ENCODE data around the gene ACBD6. TPM values are rescaled to one million over a fixed set of nuclear protein-coding genes. Genes with fewer than 3 reads are reported as not detected.

ACBD6 gene
- total RNA-seq, 1 donor from 2014 or later, result 57.5 TPM

DNA sequence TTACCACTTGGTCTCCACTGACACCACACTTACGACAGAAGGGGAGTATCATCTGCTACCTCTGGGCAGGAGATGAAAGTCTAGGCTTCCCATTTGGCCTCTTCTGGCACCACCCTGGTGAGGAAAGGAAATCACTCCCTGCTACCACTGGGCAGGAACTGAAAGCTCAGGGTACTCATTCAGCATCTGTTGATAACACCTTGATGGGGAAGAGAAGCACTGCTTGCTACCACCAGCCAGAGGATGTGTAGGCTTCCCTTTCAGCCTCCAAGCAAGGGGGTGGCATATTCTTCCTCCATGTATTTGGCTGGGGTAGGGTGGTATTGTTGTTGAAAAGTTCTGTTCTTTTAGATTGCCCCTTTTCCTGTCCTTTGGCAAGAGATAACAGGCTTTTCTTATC, 115.0 kb downstream of the ACBD6 start:
- H3K4me3 Mint-ChIP-seq (ENCODE audit: unreplicated experiment), result no peak overlapping the region
- peaks cover 39% of the 10 kb centered on the region for H3K36me3 Mint-ChIP-seq (ENCODE audit: unreplicated experiment)
- H3K4me1 Mint-ChIP-seq (ENCODE audit: unreplicated experiment), result no peaks in the 10 kb centered on the region
- H3K9me3 Mint-ChIP-seq (ENCODE audit: unreplicated experiment), result peaks cover 41% of the 10 kb centered on the region
- no peak for DNase-seq (ENCODE audit: extremely low spot score, unreplicated experiment)
- H3K27ac Mint-ChIP-seq (ENCODE audit: unreplicated experiment), result no peak overlapping the region
- TF ChIP-seq, protein P1, sequence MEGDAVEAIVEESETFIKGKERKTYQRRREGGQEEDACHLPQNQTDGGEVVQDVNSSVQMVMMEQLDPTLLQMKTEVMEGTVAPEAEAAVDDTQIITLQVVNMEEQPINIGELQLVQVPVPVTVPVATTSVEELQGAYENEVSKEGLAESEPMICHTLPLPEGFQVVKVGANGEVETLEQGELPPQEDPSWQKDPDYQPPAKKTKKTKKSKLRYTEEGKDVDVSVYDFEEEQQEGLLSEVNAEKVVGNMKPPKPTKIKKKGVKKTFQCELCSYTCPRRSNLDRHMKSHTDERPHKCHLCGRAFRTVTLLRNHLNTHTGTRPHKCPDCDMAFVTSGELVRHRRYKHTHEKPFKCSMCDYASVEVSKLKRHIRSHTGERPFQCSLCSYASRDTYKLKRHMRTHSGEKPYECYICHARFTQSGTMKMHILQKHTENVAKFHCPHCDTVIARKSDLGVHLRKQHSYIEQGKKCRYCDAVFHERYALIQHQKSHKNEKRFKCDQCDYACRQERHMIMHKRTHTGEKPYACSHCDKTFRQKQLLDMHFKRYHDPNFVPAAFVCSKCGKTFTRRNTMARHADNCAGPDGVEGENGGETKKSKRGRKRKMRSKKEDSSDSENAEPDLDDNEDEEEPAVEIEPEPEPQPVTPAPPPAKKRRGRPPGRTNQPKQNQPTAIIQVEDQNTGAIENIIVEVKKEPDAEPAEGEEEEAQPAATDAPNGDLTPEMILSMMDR (IDR thresholded peaks at IDR 0.05), result no peak
- no peaks in the 10 kb centered on the region for H3K27me3 Mint-ChIP-seq (ENCODE audit: unreplicated experiment)

DNA sequence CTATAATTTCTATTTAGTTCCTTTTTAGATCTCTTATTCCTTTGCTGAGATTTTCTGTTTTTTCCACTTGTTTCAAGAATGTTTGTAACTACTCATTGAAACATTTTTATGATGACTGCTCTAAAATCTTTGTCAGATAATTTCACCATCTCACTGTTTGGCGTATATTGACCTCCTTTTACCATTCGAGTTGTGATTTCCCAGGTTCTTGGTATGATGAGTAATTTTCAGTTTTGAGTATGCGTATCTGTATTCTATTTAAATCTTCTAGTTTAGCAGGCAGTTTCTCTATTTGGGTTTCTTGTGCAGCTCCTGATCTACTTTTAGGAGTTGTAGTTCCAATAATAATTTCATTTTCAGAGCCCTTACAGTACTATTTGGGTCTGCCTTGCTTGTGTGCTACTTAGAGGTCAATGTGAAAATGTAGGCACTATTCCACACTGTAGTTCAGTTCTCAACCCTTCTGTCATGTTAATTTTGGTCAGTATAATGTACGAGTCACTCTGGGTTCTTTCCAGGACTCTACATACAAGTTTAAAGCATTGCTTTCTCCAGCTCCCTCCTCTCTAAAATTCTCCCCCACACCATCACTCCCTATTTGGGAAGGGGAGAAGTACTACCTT, 115.5 kb downstream of the ACBD6 start:
- Mint-ChIP-seq H3K36me3 (ENCODE audit: unreplicated experiment) (peaks cover 44% of the 10 kb centered on the region), H3K9me3 (ENCODE audit: unreplicated experiment) (peaks cover 46% of the 10 kb centered on the region), H3K4me1 (ENCODE audit: unreplicated experiment) (no peaks in the 10 kb centered on the region), H3K27ac (ENCODE audit: unreplicated experiment) (no peak overlapping the region), H3K27me3 (ENCODE audit: unreplicated experiment) (no peaks in the 10 kb centered on the region), H3K4me3 (ENCODE audit: unreplicated experiment) (no peak overlapping the region)
- DNase-seq (ENCODE audit: extremely low spot score, unreplicated experiment), result no peak
- TF ChIP-seq, protein P1 (IDR thresholded peaks at IDR 0.05), result no peak

DNA sequence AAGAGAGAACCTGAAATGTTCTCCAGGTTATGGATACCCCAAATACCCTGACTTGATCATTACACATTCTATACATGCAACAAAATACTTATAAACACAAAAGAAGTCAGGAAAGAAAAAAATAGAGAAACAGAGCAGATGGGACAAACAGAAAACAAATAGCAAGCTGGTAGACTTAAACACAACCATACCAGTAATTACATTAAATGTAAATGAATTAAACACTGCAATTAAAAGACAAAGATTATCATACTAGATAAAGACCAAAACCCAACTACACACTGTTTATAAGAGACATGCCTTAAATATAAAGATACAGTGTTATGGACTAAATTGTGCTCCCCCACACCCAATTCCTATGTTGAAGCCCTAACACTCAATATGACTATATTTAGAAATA, 117.2 kb downstream of the ACBD6 start:
- H3K9me3 Mint-ChIP-seq (ENCODE audit: unreplicated experiment), result peaks cover 59% of the 10 kb centered on the region
- H3K4me3 Mint-ChIP-seq (ENCODE audit: unreplicated experiment), result no peak overlapping the region
- H3K27ac Mint-ChIP-seq (ENCODE audit: unreplicated experiment), result no peak overlapping the region
- TF ChIP-seq, protein P1 (IDR thresholded peaks at IDR 0.05), result no peak
- no peak for DNase-seq (ENCODE audit: extremely low spot score, unreplicated experiment)
- H3K27me3 Mint-ChIP-seq (ENCODE audit: unreplicated experiment), result no peaks in the 10 kb centered on the region
- H3K36me3 Mint-ChIP-seq (ENCODE audit: unreplicated experiment), result peaks cover 43% of the 10 kb centered on the region
- no peaks in the 10 kb centered on the region for H3K4me1 Mint-ChIP-seq (ENCODE audit: unreplicated experiment)

DNA sequence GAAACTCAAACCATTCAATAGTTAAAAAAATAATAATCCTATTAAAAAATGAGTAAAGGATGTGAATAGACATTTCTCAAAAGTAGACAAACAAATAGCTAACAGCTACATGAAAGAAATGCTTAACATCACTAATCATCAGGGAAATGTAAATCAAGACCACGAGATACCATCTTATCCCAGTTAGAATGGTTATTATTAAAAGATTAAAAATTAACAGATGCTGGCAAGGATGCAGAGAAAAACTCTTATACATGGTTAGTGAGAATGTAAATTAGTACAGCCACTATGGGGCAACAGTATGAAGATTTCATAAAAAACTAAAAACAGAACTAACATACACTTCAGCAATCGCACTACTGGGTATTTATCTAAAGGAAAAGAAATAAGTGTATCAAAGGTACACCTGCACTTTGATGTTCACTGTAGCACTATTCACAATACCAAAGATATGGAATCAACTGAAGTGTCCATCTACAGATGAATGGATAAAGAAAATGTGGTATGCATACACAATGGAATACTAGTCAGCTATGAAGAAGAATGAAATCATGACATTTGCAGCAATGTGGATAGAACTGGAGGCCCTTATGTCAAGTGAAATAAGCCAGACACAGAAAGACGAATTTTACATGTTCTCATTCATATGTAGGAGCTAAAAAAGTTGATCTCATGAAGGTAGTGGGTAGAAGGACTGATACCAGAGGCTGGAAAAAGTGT, 117.9 kb downstream of the ACBD6 start:
- TF ChIP-seq, protein P1 (IDR thresholded peaks at IDR 0.05), result no peak
- Mint-ChIP-seq H3K36me3 (ENCODE audit: unreplicated experiment) (peaks cover 50% of the 10 kb centered on the region), H3K4me3 (ENCODE audit: unreplicated experiment) (no peak overlapping the region), H3K4me1 (ENCODE audit: unreplicated experiment) (no peaks in the 10 kb centered on the region), H3K27ac (ENCODE audit: unreplicated experiment) (no peak overlapping the region), H3K9me3 (ENCODE audit: unreplicated experiment) (peaks cover 66% of the 10 kb centered on the region), H3K27me3 (ENCODE audit: unreplicated experiment) (no peaks in the 10 kb centered on the region)
- no peak for DNase-seq (ENCODE audit: extremely low spot score, unreplicated experiment)

DNA sequence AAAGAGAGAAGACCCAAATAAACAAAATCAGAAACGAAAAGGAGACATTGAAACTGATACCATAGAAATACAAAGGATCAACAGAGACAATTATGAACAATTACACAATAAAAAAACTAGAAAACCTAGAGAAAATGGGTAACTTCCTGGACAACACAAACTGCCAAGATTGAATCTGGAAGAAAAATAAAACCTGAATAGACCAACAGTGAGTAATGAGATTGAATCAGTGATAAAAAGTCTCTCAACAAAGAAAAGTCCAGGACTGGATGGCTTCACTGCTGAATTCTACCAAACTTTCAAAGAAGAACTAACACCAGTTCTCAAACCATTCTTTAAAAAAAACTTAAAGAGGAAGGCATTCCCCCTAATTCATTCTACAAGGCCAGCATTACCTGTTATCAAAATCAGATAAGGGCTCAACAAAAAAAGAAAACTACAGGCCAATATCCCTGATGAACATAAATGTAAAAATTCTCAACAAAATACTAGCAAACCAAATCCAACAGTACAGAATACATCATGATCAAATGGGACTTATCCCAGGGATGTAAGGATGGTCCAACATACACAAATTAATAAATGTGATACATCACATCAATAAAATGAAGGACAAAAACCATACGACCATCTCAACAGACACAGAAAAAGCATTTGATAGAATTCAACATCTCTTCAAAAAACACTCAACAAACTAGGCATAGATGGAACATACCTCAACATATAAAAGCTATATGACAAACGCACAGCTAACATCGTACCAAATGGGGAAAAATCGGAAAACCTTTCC, 119.9 kb downstream of the ACBD6 start:
- Mint-ChIP-seq H3K4me3 (ENCODE audit: unreplicated experiment) (no peak overlapping the region), H3K27me3 (ENCODE audit: unreplicated experiment) (no peaks in the 10 kb centered on the region), H3K36me3 (ENCODE audit: unreplicated experiment) (peaks cover 56% of the 10 kb centered on the region), H3K9me3 (ENCODE audit: unreplicated experiment) (peaks cover 76% of the 10 kb centered on the region), H3K27ac (ENCODE audit: unreplicated experiment) (no peak overlapping the region), H3K4me1 (ENCODE audit: unreplicated experiment) (no peaks in the 10 kb centered on the region)
- no peak for DNase-seq (ENCODE audit: extremely low spot score, unreplicated experiment)
- TF ChIP-seq, protein P1 (IDR thresholded peaks at IDR 0.05), result no peak

Measured in osteocyte (in vitro differentiated cells).